Panc1 (cell line): ENCODE measurements around the gene PVRIG.

Experiments
- CTCF ChIP-seq: fragments of 450-650 bp; IDR thresholded peaks from 2 replicates; pipeline ENCODE4 v1.5.1; 2017; ENCODE audit warnings: mild to moderate bottlenecking
- POLR2AphosphoS5 ChIP-seq: IDR thresholded peaks from 2 replicates; pipeline ENCODE4 v1.6.1; 2012; ENCODE audit warnings: mild to moderate bottlenecking, low read depth, low read length, moderate library complexity
- REST ChIP-seq, 2 experiments: IDR thresholded peaks; 2 replicates each; pipeline ENCODE4 v1.6.1; 2011 to 2012; ENCODE audit warnings: low read depth in 2 of 2, control low read depth in 1 of 2, low read length in 1 of 2, mild to moderate bottlenecking in 1 of 2, moderate library complexity in 1 of 2; ENCODE audit not compliant: insufficient read depth in 1 of 2
- TCF7L2 ChIP-seq: IDR thresholded peaks from 2 replicates; pipeline ENCODE4 v1.6.1; 2011; ENCODE audit warnings: mild to moderate bottlenecking, low read depth, low read length, inconsistent platforms

GRCh38 chr7:100266576-100267354 lies 47.0 kb downstream of the PVRIG start:
- TF ChIP-seq REST (IDR thresholded peaks at IDR 0.05; ENCODE audit: insufficient read depth in 1 of 2, low read depth in 2 of 2, low read length in 1 of 2) (no peak), POLR2AphosphoS5 (no peak), CTCF (no peak), TCF7L2 (no peak)
